GM18858 (cell line): Measurements from ENCODE around the gene ERFE.

Experiments used
- ATAC-seq: cut with Tn5 transposase; IDR thresholded peaks from one replicate; pipeline ENCODE4 v1.9.1; 2021; ENCODE audit not compliant: unreplicated experiment

The ERFE gene

DNA sequence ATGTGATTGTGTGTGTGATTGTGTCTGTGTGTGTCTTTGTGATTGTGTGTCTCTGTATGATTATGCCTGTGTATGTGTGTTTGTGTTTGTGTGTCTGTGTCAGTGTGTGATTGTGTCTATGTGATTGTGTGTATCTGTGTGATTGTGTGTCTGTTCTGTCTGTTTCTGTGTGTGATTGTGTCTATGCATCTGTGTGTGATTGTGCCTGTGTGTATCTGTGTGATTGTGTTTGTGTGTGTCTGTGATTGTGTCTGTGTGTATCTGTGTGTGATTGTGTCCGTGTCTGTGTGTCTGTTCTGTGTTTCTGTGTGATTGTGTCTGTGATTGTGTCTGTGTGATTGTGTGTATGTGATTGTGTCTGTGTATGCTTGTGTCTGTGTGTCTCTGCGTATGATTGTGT, 32.4 kb upstream of the ERFE start:
- ATAC-seq: no peak

DNA sequence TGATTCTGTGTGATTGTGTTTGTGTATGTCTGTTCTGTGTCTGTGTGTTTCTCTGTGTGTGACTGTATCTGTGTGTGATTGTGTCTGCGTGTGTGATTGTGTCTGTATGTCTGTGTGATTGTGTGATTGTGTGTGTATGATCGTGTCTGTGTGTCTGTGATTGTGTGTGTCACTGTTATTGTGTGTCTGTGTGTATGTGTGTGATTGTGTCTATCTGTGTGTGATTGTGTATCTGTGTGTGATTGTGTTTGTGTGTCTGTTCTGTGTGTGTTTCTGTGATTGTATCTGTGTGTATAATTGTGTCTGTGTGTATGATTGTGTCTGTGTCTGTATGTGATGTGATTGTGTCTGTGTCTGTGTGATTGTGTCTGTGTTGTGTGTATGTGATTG, 32.0 kb upstream of the ERFE start:
- no peak for ATAC-seq

DNA sequence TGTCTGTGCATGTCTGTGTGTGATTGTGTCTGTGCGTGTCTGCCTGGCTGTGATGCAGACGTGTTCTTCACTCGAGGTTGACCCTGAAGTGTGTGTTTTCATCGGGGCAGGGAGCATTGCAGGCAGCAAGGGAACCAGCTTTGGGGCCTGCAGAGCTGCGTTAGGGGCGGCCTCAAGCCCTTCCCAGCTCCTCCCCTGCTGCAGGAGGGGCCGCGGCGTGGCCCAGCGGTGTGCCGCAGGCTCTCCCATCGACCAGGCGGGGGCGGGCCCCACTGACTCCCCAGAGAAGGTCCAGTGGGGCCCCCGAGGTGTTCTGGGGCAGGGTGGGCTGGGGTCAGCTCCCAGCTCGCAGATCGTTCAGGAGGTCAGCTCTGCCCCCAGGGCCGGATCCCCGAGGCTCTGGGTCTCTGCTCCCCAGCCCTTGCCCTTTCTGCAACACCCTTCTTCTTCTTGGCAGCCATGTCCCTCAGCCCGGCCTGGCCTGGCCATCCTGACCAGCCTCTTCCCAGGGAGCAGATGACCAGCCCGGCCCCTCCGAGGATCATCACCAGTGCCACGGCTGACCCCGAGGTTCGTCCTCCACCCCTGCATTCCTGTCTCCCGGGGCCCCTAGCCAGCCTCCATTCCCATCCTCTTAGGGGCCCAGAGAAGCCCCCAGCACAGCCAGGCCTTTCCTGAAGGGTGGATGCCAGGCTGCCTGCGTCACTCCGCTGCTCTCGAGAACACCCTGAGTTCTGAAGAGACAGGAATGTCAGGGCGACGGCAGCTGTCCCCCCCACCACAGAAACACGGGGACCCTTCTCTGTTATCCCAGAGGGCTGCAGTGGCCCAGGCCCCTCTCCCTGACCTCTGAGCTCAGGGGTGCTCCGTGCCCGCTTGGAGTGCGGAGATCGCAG, 31.4 kb upstream of the ERFE start:
- ATAC-seq: no peak

DNA sequence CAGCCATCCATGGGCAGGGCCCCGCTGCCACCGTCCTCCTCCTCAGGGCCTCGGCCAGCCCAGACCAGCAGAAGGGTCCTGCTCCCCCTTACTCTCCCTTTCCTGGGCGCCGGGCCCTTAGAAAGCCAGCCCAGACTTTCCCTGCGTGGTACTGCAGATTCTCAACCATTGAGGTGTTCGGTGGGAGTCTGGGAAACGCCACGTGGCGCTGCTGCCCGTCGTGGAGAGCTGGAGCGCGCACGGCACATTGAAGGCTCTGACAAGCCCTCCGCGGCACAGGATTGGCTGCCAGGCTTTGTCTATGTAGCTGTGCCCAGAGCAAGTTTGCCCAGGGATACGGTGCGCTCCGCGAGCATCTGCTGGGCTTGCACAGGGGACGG, 30.7 kb upstream of the ERFE start:
- no peak for ATAC-seq

DNA sequence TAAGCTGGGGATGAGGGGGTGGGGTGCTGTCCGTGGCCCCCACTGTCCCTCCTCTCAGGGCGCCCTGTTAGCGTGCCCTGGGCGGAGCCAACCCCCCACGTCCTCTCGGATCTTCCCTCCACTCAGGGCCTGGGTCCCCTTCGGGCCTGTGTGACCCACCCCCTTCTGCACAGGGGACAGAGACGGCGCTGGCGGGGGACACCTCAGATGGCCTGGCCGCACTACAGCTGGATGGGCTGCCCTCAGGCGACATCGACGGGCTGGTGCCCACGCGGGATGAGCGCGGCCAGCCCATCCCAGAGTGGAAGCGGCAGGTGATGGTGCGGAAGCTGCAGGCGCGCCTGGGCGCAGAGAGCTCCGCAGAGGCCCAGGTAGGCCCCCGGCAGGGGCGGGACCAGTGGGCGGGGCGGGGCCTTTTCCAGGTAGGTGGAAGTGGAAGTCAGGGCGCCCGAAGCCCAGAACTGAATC, 30.2 kb upstream of the ERFE start:
- no peak for ATAC-seq

DNA sequence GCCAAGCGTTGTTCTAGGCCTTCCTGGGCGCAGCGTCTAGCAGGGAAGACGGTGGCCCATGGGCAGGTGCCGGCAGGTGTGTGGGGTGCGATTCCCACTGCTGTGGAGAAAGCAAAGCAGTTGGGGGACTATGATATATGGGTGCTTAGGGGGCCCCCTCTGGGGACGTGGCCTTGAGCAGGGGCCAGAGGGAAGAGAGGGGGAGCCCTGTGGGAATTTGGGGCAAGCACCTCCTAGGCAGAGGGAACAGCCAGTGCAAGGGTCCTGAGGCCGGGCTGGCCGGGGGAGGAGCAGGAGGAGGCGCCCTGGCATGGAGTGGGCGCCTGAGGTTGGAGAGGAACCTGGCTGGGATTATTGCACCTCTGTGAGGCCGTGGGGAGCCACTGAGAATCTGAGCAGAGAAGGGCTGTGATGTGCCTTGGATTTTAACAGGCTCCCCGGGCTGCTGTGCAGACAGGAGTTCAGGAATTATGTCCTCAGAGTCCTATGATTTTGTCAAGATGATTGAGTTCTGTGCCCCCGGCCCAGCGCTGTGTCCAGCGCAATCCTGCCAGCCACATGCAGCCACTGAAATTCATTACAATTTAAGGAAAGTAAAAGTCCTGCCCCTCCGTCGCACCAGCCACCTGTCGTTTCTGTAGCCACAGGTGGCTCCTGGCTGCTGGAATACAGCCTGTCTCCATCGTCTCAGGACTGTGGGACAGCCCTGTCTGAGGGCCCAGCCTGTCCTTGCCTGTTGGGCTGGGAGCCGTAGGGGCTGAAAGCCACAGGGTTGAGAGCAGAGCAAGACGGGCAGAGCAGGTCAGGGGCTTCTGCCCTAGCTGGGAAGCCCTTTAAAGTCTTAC, 29.4 kb upstream of the ERFE start:
- ATAC-seq: no peak

DNA sequence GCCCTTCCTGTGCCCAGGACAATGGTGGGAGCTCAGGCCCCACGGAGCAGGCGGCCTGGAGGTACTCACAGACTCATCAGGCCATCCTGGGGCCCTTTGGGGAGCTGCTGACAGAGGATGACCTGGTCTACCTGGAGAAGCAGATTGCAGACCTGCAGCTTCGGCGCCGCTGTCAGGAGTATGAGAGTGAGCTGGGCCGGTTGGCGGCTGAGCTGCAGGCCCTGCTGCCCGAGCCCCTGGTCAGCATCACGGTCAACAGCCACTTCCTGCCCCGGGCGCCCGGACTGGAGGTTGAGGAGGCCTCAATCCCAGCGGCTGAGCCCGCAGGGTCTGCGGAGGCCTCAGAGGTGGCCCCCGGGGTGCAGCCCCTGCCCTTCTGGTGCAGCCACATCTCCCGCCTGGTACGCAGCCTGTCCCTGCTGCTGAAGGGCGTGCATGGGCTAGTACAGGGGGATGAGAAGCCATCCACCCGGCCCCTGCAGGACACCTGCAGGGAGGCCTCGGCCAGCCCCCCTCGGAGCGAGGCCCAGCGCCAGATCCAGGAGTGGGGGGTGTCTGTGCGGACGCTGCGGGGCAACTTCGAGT, 28.6 kb upstream of the ERFE start:
- no peak for ATAC-seq

DNA sequence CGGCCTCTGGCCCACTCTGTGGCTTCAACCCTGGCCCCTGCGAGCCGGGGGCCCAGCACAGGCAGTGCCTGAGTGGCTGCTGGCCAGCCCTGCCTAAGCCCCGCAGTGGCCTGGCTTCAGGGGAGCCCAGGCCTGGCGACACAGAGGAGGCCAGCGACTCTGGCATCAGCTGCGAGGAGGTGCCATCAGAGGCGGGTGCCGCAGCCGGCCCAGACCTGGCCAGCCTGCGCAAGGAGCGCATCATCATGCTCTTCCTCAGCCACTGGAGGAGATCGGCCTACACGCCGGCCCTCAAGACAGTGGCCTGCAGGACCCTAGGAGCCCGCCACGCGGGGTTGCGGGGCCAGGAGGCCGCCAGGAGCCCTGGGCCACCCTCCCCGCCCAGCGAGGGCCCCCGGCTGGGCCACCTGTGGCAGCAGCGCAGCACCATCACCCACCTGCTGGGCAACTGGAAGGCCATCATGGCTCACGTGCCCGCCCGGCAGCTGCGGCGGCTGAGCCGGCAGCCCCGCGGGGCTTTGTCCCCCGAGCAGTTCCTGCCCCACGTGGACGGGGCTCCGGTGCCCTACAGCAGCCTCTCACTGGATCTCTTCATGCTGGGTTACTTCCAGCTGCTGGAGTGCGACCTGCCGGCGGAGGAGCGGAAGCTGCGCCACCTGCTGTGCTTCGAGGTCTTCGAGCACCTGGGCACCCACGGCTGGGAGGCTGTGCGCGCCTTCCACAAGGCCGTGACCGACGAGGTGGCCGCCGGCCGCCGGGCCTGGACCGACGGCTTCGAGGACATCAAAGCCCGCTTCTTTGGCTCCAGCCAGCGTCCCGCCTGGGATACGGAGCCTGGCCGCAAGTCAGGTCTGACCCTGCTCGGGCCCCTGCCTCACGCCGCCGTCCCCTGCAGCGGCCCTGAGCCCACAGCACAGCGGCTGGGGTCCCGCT, 27.8 kb upstream of the ERFE start:
- ATAC-seq: no peak

DNA sequence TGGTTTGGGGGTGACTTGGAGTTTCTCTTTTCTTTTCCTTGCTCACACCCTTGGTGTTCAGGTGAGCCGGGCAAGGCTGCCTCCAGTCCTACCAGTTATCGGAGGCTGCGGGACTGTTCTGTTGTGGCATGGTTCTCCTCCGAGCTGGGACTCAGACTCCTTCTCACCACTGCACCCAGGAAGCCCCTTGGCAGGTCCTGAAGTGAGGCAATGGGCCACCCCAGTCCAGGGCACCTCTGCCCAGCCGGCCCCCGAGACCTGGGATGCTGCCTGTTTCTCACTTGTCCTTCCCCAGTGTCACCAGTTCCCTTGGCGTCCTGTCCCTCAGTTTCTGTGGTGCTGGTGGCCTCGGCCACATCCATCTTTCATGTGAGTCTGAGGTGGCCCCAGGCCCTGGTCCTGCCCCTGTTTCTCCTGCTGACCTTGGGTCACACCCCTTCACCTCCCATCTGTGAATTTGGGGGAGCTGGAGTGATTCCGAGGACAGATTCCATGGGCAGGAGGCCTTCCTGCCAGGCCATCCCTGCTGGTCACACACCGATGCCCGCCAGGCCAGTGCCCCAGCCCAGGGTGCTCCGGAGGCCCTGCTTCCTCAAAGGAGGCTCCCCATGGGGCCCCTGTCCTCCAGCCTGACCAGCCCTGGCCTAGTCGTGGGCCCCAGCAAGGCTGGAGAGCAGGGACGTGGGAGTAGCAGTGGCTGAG, 26.9 kb upstream of the ERFE start:
- ATAC-seq: no peak

DNA sequence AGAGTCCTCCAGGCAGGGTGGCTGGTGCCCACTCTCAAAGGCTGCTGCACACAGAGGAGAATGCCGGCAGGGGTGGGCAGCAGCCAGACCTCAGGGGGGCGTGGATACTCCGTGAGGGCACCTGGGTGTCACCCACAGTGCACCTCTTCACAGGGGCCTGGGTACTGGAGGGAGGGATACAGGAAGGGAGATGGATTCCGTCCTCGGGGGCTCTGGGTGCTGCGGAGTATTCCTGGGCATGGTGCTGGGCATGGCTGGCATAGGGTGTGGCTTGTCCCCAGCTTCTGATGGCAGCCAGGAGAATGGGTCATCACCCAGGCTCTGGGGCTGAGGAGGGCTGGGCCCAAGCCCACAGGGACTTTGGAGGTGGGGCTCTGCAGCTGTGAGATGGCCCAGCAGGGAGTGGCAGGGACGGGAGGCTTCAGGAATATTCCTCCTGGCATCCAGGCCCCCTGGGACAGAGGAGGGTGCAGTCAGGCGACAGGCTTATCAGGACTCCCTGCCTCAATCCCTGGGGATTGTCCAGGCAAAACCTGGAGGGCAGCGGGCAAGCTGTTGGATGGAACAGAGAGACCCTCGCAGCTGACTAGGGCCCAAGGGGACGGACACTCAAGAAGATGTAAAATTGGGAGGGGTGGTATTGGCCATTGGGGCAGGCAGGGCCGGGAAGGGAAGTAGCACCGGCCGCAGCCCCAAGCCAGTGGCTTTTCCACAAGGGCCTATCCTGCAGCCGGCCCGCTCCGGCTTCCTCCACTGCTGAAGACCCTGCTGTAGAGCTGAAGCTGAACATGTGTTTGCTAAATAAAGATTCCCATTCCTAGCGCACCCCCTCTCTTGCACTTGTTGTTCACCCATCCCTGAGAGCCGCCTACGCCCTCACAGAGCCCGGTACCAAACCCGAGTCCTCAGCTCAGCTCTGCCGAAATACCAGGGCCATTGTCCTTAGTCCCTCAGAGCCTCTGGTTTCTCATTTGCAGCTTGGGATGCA, 26.0 kb upstream of the ERFE start:
- ATAC-seq: no peak

DNA sequence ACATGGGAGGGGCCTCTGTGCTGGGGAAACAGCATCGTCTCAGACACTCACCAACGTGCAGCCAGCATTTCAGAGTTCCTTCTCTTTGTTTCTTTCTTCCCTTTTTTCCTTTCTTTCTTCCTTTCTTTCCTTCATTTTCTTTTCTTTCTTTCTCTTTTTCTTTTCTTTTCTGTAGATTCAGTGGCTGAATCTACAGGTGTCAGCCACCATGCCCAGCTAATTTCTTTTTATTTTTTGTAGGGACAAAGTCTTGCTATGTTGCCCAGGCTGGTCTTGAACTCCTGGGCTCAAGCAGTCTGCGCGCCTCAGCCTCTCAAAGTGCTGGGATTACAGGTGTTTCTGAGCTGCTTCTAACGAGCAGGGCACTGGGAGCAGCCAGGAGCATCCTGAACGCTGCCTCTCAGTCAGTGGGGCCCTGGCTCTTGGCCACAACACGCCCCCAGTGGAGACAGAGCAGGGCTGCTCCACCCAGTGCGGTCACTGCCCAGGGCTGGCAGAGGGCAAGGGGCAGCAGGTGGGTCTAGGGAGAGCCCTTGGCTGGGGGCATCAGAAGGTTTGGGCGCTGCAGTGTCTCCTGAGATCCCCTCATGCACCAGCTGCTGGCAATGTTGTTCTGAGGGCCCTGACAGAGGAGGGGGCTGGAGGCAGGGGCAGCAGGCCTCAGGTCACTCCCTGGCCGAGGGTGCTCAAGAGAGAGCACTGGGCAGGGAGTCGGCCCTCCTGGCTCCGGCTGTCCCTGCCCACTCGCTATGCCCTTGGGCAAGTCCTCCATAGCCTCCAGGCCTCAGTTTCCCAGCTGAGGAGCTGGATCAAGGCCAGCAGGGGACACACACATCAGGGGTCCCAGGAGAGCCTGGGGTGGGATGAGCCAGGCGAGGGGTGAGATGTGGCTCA, 25.0 kb upstream of the ERFE start:
- no peak for ATAC-seq

DNA sequence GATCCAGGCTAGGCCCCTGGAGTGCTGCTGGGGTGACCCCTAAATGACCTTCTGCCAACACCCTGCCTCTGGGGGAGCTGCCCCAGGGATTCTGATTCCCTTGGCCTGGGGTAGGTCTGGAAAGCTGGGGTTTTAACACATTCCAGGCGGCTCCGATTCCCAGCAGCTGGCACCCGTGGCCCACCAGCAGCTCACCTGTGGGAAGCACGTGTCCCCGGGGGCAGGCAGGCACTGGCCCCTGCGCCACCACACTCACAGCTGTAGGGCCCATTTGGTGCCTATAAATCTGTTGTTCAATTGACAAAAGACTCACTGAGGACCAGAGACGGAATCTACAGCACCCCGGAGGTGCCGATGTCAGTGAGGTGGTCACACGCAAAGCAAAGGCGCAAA, 24.4 kb upstream of the ERFE start:
- no peak for ATAC-seq

DNA sequence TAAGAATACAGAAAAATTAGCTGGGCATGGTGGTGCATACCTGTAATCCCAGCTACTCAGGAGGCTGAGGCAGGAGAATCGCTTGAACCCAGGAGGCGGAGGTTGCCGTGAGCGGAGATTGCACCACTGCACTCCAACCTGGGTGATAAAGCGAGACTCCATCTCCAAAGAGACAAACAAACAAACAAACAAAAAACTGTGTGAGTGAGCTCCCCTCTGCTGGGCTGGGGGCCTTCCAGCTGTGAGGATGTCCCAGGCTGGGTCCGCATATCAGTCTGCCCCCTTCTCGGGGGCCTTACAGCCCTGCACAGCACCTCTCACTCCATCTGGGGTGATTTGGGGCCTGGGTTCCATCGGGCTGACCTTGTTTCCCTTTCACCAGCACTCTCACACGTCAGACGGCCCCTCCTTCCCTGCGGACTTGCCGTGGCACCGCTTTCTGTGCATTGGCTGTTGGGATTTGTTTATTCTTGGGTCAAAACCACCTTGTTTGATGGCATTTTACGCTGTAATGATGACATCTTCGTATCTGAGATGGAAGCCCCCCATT, 23.1 kb upstream of the ERFE start:
- no peak for ATAC-seq

DNA sequence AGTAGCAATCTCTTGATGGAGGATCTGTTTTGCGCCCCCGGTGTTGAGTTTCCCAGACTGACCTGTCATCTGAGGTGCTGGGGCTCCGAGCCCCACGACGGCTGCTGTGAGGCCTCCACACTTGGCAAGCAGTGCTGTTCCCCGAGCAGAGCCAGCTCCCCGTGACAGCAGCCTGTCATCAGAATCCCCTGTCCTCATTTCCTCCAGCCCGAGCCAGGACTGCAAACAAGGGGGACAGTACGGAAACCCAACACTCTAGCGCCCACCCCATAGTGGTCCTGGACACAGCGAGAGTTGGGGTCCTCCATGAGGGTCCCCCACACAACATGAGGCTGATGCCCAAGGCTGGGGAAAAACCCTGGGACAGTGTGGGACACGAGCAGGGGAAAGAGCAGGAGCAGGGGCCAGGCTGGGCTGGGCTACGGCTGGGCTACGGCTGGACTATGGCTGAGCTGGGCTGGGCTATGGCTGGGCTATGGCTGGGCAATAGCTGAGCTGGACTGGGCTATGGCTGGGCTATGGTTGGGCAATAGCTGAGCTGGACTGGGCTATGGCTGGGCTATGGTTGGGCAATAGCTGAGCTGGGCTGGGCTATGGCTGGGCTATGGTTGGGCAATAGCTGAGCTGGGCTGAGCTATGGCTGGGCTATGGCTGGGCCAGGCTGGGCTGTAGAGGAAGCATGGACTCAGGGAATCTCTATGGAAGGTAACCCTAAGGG, 21.8 kb upstream of the ERFE start:
- ATAC-seq: no peak

DNA sequence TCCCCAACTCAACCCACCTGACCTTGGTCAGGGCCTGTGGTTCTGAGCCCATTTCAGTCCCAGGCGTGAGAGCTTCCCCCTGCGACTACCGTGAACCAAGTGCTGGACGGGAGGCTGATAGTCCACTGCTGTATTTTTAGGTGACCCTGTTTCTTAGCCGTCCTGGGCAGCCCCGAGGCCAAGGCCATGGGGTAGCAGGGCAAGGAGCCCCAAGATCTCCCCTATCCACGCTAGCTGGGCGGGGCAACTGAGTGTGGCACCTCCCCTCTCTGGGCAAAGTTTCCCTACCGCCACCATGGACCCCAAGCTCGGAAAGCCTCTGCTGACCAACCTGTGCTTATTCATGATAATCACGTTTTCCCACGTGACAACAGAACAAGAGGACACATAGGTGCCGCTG, 20.9 kb upstream of the ERFE start:
- ATAC-seq: no peak

DNA sequence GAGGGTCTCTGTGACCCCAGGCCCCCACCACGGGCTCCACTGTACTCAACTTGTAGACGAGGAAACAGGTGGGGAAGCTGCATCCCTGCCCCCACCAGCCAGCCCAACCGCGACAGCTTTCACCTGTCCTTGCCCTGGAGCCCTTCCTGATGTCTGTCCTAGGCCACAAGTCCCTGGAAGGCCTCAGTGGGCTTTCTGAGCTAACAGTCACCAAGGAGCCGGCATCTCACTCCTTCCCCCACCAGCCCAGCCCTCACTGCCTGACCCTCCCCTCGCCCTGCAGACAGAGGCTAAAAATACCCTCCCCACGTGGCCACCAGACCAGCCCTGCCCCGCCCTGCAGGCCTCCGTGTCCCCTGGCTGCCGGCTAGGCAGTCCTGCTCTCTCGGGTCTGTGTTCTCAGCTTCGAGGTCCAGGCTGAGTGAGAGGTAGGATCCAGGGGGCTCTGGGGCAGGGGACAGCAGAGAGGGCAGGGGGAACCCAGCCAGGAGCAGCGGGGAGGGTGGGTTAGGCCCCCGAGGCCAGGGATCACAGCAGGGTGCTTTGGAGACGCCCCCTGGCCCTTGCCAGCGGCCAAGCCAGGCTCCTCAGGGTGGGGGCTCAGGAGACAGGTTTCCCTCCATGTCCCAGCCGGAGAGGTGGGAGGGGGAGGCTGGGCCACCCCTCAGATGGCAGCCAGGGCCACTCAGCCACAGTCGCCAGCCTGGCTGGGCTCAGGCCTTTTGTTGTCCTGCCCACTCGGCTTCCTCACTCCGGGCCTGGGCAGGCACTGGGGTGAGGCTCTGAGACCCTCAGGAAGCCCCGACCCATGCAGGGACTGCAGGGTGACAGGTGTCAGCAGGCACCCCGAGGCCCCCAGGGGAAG, 20.2 kb upstream of the ERFE start, which contains the start of gene KLHL30:
TSS of gene KLHL30 (plus strand) at position 338 of the 865 bp plus-strand sequence. CDS start 2,087 bp downstream, outside the sequence.
- no peak for ATAC-seq
